HG02571 (cell line): ENCODE results near the gene ODAM.
"Not testable (repeated sequence)": the region's sequence is repeated elsewhere in the genome, so short reads cannot be mapped to it uniquely, and the experiment has no call there.

ENCODE experiments used
- ATAC-seq: cut with Tn5 transposase; IDR thresholded peaks from one replicate; pipeline ENCODE4 v1.9.1; 2021; ENCODE audit warnings: mild to moderate bottlenecking, moderate library complexity; ENCODE audit not compliant: unreplicated experiment

Gene ODAM

DNA sequence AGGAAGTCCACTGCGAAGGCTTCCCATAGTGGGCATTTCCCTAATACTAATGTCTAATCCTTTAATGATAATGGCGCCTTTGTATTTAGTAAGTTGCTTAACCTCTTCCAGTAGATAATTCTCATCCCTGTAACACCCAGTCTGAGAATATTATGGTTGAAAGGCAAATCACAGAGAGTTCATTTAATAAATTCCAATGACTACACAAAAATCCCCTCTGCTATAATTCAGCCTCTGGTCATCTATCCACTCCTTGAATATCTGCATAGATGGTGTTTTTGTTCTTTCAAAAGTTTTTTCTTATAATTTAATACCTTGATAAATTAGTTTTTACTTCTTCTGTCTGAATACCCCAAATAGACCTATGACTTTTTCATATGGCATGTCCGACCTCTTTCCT lies 25.9 kb downstream of the ODAM start:
- not testable (repeated sequence) for ATAC-seq

DNA sequence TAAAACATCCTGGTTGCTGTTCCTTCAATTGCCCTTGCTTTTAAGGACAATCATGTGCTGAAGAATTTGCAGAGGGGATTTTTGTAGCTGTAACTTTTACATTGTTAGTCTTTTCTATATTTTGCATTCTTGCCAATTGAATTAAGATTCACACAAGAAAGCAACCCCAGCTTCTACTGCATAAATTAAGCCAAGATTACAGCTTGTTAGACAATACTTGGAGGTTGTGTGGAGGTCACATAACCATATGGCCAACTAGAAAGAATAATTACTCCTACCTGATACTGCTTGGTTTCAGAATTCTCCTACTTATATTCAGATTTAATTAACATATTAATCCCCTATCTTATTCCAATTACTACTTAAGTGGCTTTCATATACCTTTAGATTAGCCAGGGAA lies 26.3 kb downstream of the ODAM start:
- ATAC-seq = not testable (repeated sequence)

DNA sequence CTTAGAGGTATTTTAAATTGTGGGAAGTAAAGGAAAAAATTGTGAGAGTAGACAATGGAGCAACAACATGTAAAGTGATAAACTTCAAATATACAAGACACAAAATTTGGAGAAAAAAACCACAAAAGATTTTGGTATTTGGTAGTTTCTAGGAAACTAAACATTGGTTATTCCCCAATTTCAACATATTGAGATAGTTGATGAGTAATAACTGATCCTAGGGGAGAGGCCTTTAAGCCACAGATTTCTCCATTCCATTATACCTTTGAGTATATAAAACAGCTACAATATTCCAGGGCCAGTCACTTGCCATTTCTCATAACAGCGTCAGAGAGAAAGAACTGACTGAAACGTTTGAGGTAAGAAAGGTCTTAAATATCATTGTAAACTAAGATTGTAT lies 30.3 kb downstream of the ODAM start, which contains the start of gene FDCSP:
TSS of gene FDCSP (plus strand) at position 301 of the 400 bp plus-strand sequence. CDS start 5,071 bp downstream, outside the sequence.
- ATAC-seq = no peak

DNA sequence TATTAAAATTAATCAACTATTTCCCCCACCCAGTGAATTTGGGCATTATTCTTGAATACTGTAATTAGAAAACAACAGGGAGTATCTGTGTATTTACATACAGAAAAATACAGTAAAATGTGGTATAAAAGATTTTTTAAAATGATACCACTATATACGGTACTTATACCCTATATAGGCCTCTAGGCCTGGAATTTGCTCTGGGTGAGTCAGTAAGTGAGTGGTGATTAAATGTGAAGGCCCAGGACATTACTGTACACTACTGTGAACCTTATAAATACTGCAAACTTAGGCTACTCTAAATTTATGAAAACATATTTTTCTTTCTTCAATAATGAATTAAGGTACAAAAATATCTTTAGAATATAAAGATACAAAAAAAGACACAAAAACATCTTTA lies 40.6 kb downstream of the ODAM start:
- no peak for ATAC-seq

DNA sequence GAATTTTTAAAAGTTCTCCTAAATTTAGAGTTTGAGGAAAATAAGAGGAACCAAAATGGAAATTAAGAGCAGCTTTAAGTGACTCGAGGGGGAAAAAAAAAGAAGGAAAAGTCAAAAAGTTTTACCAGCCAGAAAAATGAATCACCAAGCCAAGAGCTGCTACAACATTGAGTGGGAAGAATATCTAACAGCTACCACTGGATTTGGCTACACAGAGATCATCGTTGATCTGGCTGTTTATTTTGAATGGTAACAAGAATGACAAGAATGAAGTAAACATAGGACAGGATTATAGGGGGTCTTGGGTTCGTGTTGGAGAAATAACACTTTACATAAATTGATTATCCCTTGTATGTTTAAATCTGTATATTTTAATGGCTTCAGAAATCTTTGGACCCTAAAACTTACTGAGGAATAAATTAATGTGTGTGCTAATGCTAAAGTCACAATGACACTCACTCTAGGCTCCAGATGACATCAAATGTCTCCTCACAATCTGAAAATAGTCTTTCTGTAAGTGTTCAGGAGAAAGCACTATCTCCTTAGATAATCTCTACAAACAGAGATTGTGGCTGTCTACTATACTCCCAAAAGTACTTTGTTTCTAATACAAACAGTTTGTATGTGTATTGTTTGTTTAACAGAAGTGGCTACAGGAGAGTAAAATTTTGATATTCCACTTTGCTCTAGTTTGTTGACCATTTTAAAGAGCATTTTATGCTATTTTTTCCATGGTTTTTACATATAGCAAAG lies 43.8 kb downstream of the ODAM start:
- ATAC-seq = no peak

DNA sequence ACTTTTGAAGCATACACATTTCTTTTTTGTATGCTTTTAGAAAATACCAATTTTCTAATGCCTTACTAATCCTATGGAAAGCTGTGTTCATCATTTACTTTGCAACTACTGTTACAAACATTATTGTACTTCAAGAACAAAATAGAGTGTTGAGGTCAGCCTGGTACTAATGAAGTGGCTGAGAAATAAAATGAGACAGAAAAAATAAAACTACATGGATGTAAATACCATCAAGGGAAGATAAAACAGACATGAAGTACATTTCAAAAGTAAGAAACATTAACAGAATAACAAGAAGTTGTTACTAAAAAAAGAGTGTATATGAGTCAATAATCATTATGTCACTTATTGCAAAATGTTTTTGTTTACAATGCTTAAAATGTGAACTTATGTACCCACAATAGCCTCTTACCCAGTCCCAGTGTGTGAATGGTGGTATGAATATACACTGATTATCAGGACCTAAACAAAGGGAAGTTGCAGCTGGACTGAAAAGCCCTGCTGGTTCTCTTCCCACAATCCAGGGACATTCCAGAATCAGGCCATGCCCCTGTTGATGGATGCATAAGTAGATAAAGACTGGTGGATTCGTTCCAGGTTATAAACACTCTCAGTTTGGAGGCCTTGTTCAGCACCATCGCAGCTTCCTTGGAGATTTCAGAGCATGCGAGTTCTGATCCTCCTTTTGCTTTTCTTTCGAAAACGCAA lies 44.5 kb downstream of the ODAM start:
- ATAC-seq = no peak

DNA sequence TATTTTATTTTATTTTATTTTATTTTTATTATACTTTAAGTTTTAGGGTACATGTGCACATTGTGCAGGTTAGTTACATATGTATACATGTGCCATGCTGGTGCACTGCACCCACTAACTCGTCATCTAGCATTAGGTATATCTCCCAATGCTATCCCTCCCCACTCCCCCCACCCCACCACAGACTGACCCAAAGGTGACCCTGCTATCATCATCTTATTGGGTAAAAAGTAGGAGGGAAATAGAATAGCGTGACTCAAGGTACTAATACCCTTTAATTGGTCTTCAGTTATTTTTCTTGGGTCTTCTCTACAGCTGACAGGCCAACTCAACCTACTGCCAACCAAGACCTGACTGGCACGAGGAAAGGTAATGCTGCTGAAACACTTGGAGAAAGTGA lies 46.8 kb downstream of the ODAM start, which contains the start of gene CSN3:
TSS of gene CSN3 (plus strand) at position 301 of the 400 bp plus-strand sequence. CDS start 2,223 bp downstream, outside the sequence.
- ATAC-seq = not testable (repeated sequence)

DNA sequence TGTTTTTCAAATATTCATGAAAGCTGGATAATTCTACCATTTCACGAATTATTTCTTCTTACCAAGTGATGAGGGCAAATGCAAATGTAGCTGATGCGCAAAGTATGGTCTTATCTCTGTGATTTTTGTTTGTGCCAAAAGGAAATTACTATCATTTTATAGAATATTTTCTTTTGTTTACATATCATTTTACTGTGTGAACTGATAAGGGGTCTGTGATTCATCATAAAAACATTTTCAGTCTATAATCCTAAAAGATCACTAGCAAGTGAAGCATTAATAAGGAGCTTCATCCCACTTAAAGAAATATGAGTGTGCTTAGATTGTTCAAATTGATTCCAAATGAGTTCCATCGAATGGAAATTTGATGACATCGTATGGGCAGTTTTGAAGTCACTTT lies 47.6 kb downstream of the ODAM start:
- no peak for ATAC-seq

DNA sequence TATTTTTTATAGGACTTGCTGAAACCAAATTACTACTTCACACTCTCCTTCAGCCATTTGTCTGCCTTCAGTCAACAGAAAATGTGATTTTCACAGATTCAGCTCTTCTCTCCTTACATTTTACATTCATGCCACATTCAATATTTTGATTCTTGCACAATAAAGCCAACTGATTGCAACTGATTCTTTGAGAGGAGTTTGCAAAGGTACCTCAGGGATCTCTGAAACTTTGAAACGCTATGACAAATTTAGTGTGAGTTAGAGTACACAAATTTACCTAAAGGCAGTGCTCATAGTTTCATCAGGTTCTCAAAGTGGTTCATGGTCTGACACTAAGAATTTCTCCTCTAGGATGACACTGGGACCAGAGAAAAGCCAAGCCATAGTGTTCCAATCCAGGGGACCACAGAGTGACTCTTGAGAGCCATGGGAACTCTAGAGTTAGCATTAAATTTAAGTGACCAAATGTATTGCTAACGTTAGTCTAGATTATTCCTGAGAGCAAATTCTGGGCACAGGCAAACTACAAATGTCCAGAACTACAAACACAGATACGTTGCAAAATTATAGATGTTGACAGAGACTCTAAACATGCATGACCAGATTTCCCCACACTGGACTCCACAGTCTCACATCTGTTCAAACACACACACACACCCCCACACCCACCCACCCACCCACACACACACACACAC lies 55.9 kb downstream of the ODAM start:
- no peak for ATAC-seq

DNA sequence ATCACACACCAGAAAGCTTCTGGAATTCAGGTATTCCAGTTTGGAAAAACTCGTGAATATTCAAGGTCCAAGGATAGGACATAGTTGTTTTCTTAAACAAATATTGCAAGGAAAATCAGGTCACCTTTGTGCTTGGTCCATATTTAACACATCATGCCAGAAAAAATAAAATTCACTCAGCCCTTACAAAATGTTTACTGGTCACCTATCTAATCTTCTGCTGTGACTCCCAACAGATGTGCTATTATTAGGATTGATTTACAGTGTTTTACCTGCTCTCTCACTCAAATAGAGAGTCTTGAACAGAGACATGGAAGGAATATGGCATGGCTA lies 56.4 kb downstream of the ODAM start:
- no peak for ATAC-seq
